ENCODE measurements around the gene BTBD9. TPM values are rescaled to one million over a fixed set of nuclear protein-coding genes. Genes with fewer than 3 reads are reported as not detected.

BTBD9 gene
- total RNA-seq, 1 donor from 2014 or later = 10.3 TPM

- Mint-ChIP-seq H3K9me3 (ENCODE audit: unreplicated experiment) (no peaks in the 10 kb centered on the region), H3K27ac (ENCODE audit: unreplicated experiment) (no peak overlapping the region), H3K36me3 (ENCODE audit: low read depth, unreplicated experiment) (peaks cover 9% of the 10 kb centered on the region), H3K27me3 (ENCODE audit: unreplicated experiment) (peaks cover 11% of the 10 kb centered on the region), H3K4me1 (ENCODE audit: unreplicated experiment) (peaks cover 36% of the 10 kb centered on the region), H3K4me3 (ENCODE audit: unreplicated experiment) (peak overlapping the region; percentile 51)
- DNase-seq (ENCODE audit: low spot score) = no peak
- no peak for TF ChIP-seq CTCF (IDR thresholded peaks at IDR 0.05; ENCODE audit: unreplicated experiment)
Measured at GRCh38 chr6:38151580-38152500, 487.9 kb downstream of the BTBD9 start.

- H3K27ac Mint-ChIP-seq (ENCODE audit: unreplicated experiment) = no peak overlapping the region
- peaks cover 30% of the 10 kb centered on the region for H3K4me1 Mint-ChIP-seq (ENCODE audit: unreplicated experiment)
- no peak overlapping the region for H3K4me3 Mint-ChIP-seq (ENCODE audit: unreplicated experiment)
- H3K27me3 Mint-ChIP-seq (ENCODE audit: unreplicated experiment) = peaks cover 9% of the 10 kb centered on the region
- TF ChIP-seq CTCF (IDR thresholded peaks at IDR 0.05; ENCODE audit: unreplicated experiment) = no peak
- H3K9me3 Mint-ChIP-seq (ENCODE audit: unreplicated experiment) = no peaks in the 10 kb centered on the region
- H3K36me3 Mint-ChIP-seq (ENCODE audit: low read depth, unreplicated experiment) = peaks cover 9% of the 10 kb centered on the region
- DNase-seq (ENCODE audit: low spot score) = no peak
Measured at GRCh38 chr6:38150681-38151296, 488.9 kb downstream of the BTBD9 start.

GRCh38 chr6:38150021-38150420 is 489.7 kb downstream of the BTBD9 start:
- H3K4me1 Mint-ChIP-seq (ENCODE audit: unreplicated experiment) = peaks cover 23% of the 10 kb centered on the region
- H3K4me3 Mint-ChIP-seq (ENCODE audit: unreplicated experiment) = no peak overlapping the region
- no peaks in the 10 kb centered on the region for H3K9me3 Mint-ChIP-seq (ENCODE audit: unreplicated experiment)
- H3K27me3 Mint-ChIP-seq (ENCODE audit: unreplicated experiment) = peaks cover 7% of the 10 kb centered on the region
- H3K36me3 Mint-ChIP-seq (ENCODE audit: low read depth, unreplicated experiment) = peaks cover 5% of the 10 kb centered on the region
- no peak for TF ChIP-seq CTCF (IDR thresholded peaks at IDR 0.05; ENCODE audit: unreplicated experiment)
- DNase-seq (ENCODE audit: low spot score) = no peak
- no peak overlapping the region for H3K27ac Mint-ChIP-seq (ENCODE audit: unreplicated experiment)

- H3K4me3 Mint-ChIP-seq (ENCODE audit: unreplicated experiment) = no peak overlapping the region
- no peak for DNase-seq (ENCODE audit: low spot score)
- H3K4me1 Mint-ChIP-seq (ENCODE audit: unreplicated experiment) = peaks cover 18% of the 10 kb centered on the region
- peaks cover 4% of the 10 kb centered on the region for H3K36me3 Mint-ChIP-seq (ENCODE audit: low read depth, unreplicated experiment)
- H3K27ac Mint-ChIP-seq (ENCODE audit: unreplicated experiment) = no peak overlapping the region
- peaks cover 5% of the 10 kb centered on the region for H3K27me3 Mint-ChIP-seq (ENCODE audit: unreplicated experiment)
- no peak for TF ChIP-seq CTCF (IDR thresholded peaks at IDR 0.05; ENCODE audit: unreplicated experiment)
- H3K9me3 Mint-ChIP-seq (ENCODE audit: unreplicated experiment) = no peaks in the 10 kb centered on the region
Measured at GRCh38 chr6:38149531-38149930, 490.2 kb downstream of the BTBD9 start.

- Mint-ChIP-seq H3K36me3 (ENCODE audit: low read depth, unreplicated experiment) (peaks cover 4% of the 10 kb centered on the region), H3K4me3 (ENCODE audit: unreplicated experiment) (no peak overlapping the region), H3K27ac (ENCODE audit: unreplicated experiment) (no peak overlapping the region), H3K4me1 (ENCODE audit: unreplicated experiment) (peaks cover 17% of the 10 kb centered on the region), H3K27me3 (ENCODE audit: unreplicated experiment) (peaks cover 5% of the 10 kb centered on the region), H3K9me3 (ENCODE audit: unreplicated experiment) (no peaks in the 10 kb centered on the region)
- no peak for TF ChIP-seq CTCF (IDR thresholded peaks at IDR 0.05; ENCODE audit: unreplicated experiment)
- no peak for DNase-seq (ENCODE audit: low spot score)
Measured at GRCh38 chr6:38148606-38149005, 491.1 kb downstream of the BTBD9 start.

Data from endothelial cell (in vitro differentiated cells).